ENCODE measurements around the gene WDR93.

DNA sequence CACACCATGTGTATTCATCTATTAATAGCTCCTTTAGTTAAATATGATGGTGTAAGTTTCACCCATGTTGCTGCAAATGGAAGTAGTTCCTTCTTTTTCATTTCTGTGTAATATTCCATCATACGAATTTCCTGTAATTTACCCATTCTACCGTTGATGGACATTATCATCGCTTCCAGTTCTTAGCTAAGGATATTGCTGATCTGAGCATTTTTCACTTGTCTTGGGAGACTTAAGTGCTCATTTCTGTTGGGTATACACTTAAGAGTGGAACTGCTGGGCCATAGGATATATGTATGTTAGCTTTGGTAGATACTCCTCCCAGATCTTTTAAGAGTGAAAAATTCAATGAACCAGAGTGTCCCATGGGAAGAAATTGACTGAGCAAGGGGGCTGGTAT is 22.4 kb upstream of the WDR93 start:
- TF ChIP-seq, protein P1, sequence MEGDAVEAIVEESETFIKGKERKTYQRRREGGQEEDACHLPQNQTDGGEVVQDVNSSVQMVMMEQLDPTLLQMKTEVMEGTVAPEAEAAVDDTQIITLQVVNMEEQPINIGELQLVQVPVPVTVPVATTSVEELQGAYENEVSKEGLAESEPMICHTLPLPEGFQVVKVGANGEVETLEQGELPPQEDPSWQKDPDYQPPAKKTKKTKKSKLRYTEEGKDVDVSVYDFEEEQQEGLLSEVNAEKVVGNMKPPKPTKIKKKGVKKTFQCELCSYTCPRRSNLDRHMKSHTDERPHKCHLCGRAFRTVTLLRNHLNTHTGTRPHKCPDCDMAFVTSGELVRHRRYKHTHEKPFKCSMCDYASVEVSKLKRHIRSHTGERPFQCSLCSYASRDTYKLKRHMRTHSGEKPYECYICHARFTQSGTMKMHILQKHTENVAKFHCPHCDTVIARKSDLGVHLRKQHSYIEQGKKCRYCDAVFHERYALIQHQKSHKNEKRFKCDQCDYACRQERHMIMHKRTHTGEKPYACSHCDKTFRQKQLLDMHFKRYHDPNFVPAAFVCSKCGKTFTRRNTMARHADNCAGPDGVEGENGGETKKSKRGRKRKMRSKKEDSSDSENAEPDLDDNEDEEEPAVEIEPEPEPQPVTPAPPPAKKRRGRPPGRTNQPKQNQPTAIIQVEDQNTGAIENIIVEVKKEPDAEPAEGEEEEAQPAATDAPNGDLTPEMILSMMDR (conservative IDR thresholded peaks at IDR 0.05; ENCODE audit: low read depth, low read length): no peak
- no peak for TF ChIP-seq EZH2 (IDR thresholded peaks at IDR 0.05; ENCODE audit: borderline replicate concordance, low read depth, low read length, poor library complexity, severe bottlenecking)
